HG02943 (cell line): ENCODE measurements around the gene CDPF1.
"Not testable (repeated sequence)": the region's sequence is repeated elsewhere in the genome, so short reads cannot be mapped to it uniquely, and the experiment has no call there.

Experiments
- ATAC-seq: cut with Tn5 transposase; IDR thresholded peaks from one replicate; pipeline ENCODE4 v1.9.1; 2021; ENCODE audit warnings: mild to moderate bottlenecking, low read depth, moderate library complexity; ENCODE audit not compliant: unreplicated experiment

The CDPF1 gene

GRCh38 chr22:46230262-46230901 lies 19.7 kb downstream of the CDPF1 start:
- ATAC-seq, result no peak

- no peak for ATAC-seq
Measured at GRCh38 chr22:46229701-46230100, 20.4 kb downstream of the CDPF1 start.

- no peak for ATAC-seq
Measured at GRCh38 chr22:46226577-46226976, 23.5 kb downstream of the CDPF1 start.

GRCh38 chr22:46225631-46226030 lies 24.5 kb downstream of the CDPF1 start:
- no peak for ATAC-seq

GRCh38 chr22:46224898-46225290 lies 25.2 kb downstream of the CDPF1 start:
- no peak for ATAC-seq

GRCh38 chr22:46224044-46224897 lies 25.8 kb downstream of the CDPF1 start:
- ATAC-seq, result no peak

GRCh38 chr22:46220921-46221320 lies 29.2 kb downstream of the CDPF1 start:
- no peak for ATAC-seq

- no peak for ATAC-seq
Measured at GRCh38 chr22:46219636-46220035, 30.5 kb downstream of the CDPF1 start.

GRCh38 chr22:46214616-46215015 lies 35.5 kb downstream of the CDPF1 start:
- ATAC-seq, result no peak

- no peak for ATAC-seq
Measured at GRCh38 chr22:46214149-46214548, 35.9 kb downstream of the CDPF1 start.

GRCh38 chr22:46213052-46213451 lies 37.0 kb downstream of the CDPF1 start:
- ATAC-seq, result no peak

GRCh38 chr22:46212195-46212594 lies 37.9 kb downstream of the CDPF1 start:
- ATAC-seq, result no peak

GRCh38 chr22:46209262-46209661 lies 40.8 kb downstream of the CDPF1 start:
- ATAC-seq, result no peak

- ATAC-seq, result no peak
Measured at GRCh38 chr22:46203601-46203980, 46.5 kb downstream of the CDPF1 start.

GRCh38 chr22:46202897-46203600 lies 47.0 kb downstream of the CDPF1 start:
- ATAC-seq, result no peak

- ATAC-seq, result no peak
Measured at GRCh38 chr22:46201059-46201757, 48.9 kb downstream of the CDPF1 start.

- ATAC-seq, result not testable (repeated sequence)
Measured at GRCh38 chr22:46198806-46199205, 51.3 kb downstream of the CDPF1 start.

GRCh38 chr22:46198274-46198673 lies 51.8 kb downstream of the CDPF1 start:
- no peak for ATAC-seq

- ATAC-seq, result no peak
Measured at GRCh38 chr22:46196278-46196677, 53.8 kb downstream of the CDPF1 start.

GRCh38 chr22:46195487-46196165 lies 54.5 kb downstream of the CDPF1 start:
- ATAC-seq, result no peak
